OCI-LY3 (cell line): Measurements from ENCODE around the gene DTD2.

ENCODE experiments used
- H2AFZ ChIP-seq: fragments of 200-600, 300-600 bp; shearing (Covaris generic); 2 replicates; pipeline ENCODE4 v1.6.0; 2014; ENCODE audit warnings: antibody characterized with exemption, low read depth, low read length
- H3K27ac ChIP-seq: fragments of 200-600, 300-600 bp; sonication (generic); 2 replicates; pipeline ENCODE4 v1.5.1; 2014; ENCODE audit warnings: mild to moderate bottlenecking, low read length, moderate library complexity, mixed read lengths
- H3K27me3 ChIP-seq: fragments of 200-600, 300-600 bp; sonication (generic); 2 replicates; pipeline ENCODE4 v1.6.1; 2014; ENCODE audit warnings: low read depth, low read length, mixed read lengths
- H3K36me3 ChIP-seq: fragments of 200-600, 300-600 bp; sonication (generic); replicated peaks from 2 replicates; pipeline ENCODE3; 2014; ENCODE audit warnings: low read depth, low read length, mixed read lengths
- H3K4me1 ChIP-seq: fragments of 300-600, 200-600 bp; sonication (generic); 2 replicates; pipeline ENCODE4 v1.6.1; 2014; ENCODE audit warnings: low read length, mixed read lengths
- H3K4me2 ChIP-seq: fragments of 200-600, 300-600 bp; sonication (generic); 2 replicates; pipeline ENCODE4 v1.6.1; 2014; ENCODE audit warnings: low read length, mixed read lengths
- H3K4me3 ChIP-seq: fragments of 300-600, 200-600 bp; sonication (generic); 2 replicates; pipeline ENCODE4 v1.5.1; 2014; ENCODE audit warnings: antibody characterized with exemption, mild to moderate bottlenecking, low read length, moderate library complexity
- H3K79me2 ChIP-seq: fragments of 300-600, 200-600 bp; shearing (Covaris generic); 2 replicates; pipeline ENCODE4 v1.6.1; 2014; ENCODE audit warnings: mild to moderate bottlenecking, low read length, mixed read lengths
- H3K9ac ChIP-seq: fragments of 300-600, 200-600 bp; shearing (Covaris generic); 2 replicates; pipeline ENCODE4 v1.6.0; 2014; ENCODE audit warnings: mild to moderate bottlenecking, low read length, moderate library complexity
- H3K9me3 ChIP-seq: fragments of 200-600, 300-600 bp; shearing (Covaris generic); 2 replicates; pipeline ENCODE4 v1.6.1; 2014; ENCODE audit warnings: low read length, mixed read lengths; ENCODE audit not compliant: insufficient read depth
- H4K20me1 ChIP-seq: fragments of 200-600, 300-600 bp; sonication (generic); 2 replicates; pipeline ENCODE4 v1.6.1; 2016; ENCODE audit warnings: low read length, mixed read lengths; ENCODE audit not compliant: insufficient read depth
- CTCF ChIP-seq: fragments of 200-600, 300-600 bp; sonication (generic); IDR thresholded peaks from 2 replicates; pipeline ENCODE4 v1.5.1; 2014; ENCODE audit warnings: antibody characterized with exemption, low read length, low read depth
- EZH2phosphoT487 ChIP-seq: fragments of 200-600 bp; shearing (Covaris generic); IDR thresholded peaks from 2 replicates; pipeline ENCODE4 v1.6.1; 2018; ENCODE audit warnings: antibody characterized with exemption, mixed run types, low read depth

The DTD2 gene

GRCh38 chr14:31419967-31420318 lies 37.4 kb downstream of the DTD2 start:
- TF ChIP-seq EZH2phosphoT487: no peak
- TF ChIP-seq CTCF: no peak
- H3K9me3 ChIP-seq: no peaks in the 10 kb centered on the region
- H3K79me2 ChIP-seq: no peaks in the 10 kb centered on the region
- H3K36me3 ChIP-seq: no peaks in the 10 kb centered on the region
- H2AFZ ChIP-seq: peak overlapping the region; percentile 56
- peaks cover 13% of the 10 kb centered on the region for H3K4me1 ChIP-seq
- peak overlapping the region; percentile 74 for H3K4me2 ChIP-seq
- H3K27ac ChIP-seq: no peak overlapping the region
- no peaks in the 10 kb centered on the region for H4K20me1 ChIP-seq
- no peaks in the 10 kb centered on the region for H3K27me3 ChIP-seq
- peak overlapping the region; percentile 71 for H3K9ac ChIP-seq
- peak overlapping the region; percentile 90 for H3K4me3 ChIP-seq

- Histone ChIP-seq H3K9ac (peak overlapping the region; percentile 71), H3K36me3 (no peaks in the 10 kb centered on the region), H3K27ac (no peak overlapping the region), H3K4me1 (peaks cover 13% of the 10 kb centered on the region), H3K9me3 (no peaks in the 10 kb centered on the region), H3K4me2 (peak overlapping the region; percentile 74), H3K27me3 (no peaks in the 10 kb centered on the region), H2AFZ (peak overlapping the region; percentile 56), H4K20me1 (no peaks in the 10 kb centered on the region), H3K79me2 (no peaks in the 10 kb centered on the region), H3K4me3 (peak overlapping the region; percentile 90)
- TF ChIP-seq CTCF (no peak), EZH2phosphoT487 (no peak)
Observed at GRCh38 chr14:31419179-31419966, 37.9 kb downstream of the DTD2 start.

- H3K4me2 ChIP-seq: no peak overlapping the region
- no peaks in the 10 kb centered on the region for H3K79me2 ChIP-seq
- no peak overlapping the region for H3K27ac ChIP-seq
- H3K4me3 ChIP-seq: no peak overlapping the region
- H3K4me1 ChIP-seq: peaks cover 13% of the 10 kb centered on the region
- H2AFZ ChIP-seq: no peak overlapping the region
- no peaks in the 10 kb centered on the region for H3K27me3 ChIP-seq
- H3K36me3 ChIP-seq: no peaks in the 10 kb centered on the region
- no peaks in the 10 kb centered on the region for H4K20me1 ChIP-seq
- TF ChIP-seq CTCF (no peak), EZH2phosphoT487 (no peak)
- H3K9ac ChIP-seq: no peak overlapping the region
- H3K9me3 ChIP-seq: no peaks in the 10 kb centered on the region
Observed at GRCh38 chr14:31418440-31418839, 38.9 kb downstream of the DTD2 start.

- H3K79me2 ChIP-seq: no peaks in the 10 kb centered on the region
- H3K4me1 ChIP-seq: peaks cover 13% of the 10 kb centered on the region
- H3K27ac ChIP-seq: no peak overlapping the region
- H3K4me2 ChIP-seq: no peak overlapping the region
- H3K36me3 ChIP-seq: no peaks in the 10 kb centered on the region
- TF ChIP-seq CTCF: no peak
- TF ChIP-seq EZH2phosphoT487: no peak
- no peak overlapping the region for H3K4me3 ChIP-seq
- no peak overlapping the region for H2AFZ ChIP-seq
- no peak overlapping the region for H3K9ac ChIP-seq
- no peaks in the 10 kb centered on the region for H4K20me1 ChIP-seq
- H3K27me3 ChIP-seq: no peaks in the 10 kb centered on the region
- H3K9me3 ChIP-seq: no peaks in the 10 kb centered on the region
Observed at GRCh38 chr14:31414190-31414833, 43.0 kb downstream of the DTD2 start.
